Measurements from ENCODE around the gene LMF1. TPM values are rescaled to one million over a fixed set of nuclear protein-coding genes. Genes with fewer than 3 reads are reported as not detected.

Gene LMF1
- total RNA-seq, 2 experiments from 2014 or later, result 17.0 to 31.4 TPM

DNA sequence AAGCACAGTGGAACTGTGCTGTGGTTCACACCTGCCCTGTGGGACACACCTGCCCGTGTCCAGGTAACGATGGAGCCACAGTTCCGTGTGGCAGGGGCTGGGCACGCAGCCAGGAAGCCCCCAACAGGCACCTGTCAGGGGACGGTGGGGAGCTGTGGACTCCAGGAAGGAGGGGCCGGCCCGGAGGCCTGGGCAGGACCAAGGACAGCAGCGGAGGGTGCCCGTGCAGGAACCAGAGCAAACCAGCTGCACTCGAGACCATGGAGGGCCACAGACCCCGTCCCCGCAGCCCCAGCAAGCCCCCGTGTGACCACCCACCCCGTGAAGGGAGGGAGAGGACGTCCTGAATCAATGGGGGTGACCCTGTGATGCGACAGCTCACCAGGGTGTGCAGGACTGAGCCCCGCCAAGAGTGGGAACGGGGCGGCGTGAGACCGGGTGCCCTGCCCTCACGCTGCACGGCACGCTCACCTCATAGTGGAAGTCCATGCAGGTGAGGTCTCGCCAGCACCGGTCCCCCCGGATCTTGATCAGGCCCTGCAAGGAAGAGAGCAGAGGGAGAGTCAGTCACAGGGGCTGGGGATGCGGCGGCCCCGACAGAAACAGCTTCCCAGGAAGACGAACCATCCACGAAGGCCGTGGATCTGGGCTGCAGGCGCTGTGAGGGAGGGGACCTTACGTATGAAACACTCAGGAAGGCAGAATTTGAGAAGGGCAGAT, 78.1 kb downstream of the LMF1 start:
- BruUV-seq (replicated peaks), result no TSS peak

DNA sequence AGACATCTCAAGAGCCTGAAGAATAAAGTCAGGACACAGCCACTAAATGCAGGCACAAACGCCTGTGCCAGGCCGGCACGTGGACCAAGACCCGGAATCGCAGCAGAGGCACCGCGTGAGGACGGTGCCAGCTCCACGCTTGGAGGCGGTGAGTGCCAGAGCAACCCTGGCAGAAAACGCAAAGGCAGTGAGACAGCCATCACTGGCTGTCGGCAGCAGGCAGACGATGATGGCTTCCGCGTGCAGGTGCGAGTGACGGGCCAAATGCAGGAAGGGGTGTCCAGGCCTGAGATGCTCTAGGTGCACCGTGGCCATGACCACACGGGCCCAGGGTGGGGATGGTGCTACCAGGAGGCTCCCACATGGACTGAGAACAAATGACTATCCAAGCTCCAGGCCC, 78.8 kb downstream of the LMF1 start:
- no peaks in the 10 kb centered on the region for H3K79me2 ChIP-seq (ENCODE audit: insufficient read depth, low read depth, low read length)
- H2AFZ ChIP-seq (ENCODE audit: low read length), result no peak overlapping the region
- TF ChIP-seq, protein P1, sequence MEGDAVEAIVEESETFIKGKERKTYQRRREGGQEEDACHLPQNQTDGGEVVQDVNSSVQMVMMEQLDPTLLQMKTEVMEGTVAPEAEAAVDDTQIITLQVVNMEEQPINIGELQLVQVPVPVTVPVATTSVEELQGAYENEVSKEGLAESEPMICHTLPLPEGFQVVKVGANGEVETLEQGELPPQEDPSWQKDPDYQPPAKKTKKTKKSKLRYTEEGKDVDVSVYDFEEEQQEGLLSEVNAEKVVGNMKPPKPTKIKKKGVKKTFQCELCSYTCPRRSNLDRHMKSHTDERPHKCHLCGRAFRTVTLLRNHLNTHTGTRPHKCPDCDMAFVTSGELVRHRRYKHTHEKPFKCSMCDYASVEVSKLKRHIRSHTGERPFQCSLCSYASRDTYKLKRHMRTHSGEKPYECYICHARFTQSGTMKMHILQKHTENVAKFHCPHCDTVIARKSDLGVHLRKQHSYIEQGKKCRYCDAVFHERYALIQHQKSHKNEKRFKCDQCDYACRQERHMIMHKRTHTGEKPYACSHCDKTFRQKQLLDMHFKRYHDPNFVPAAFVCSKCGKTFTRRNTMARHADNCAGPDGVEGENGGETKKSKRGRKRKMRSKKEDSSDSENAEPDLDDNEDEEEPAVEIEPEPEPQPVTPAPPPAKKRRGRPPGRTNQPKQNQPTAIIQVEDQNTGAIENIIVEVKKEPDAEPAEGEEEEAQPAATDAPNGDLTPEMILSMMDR (conservative IDR thresholded peaks at IDR 0.05; ENCODE audit: low read length), result no peak
- TF ChIP-seq EZH2phosphoT487 (IDR thresholded peaks at IDR 0.05; ENCODE audit: borderline replicate concordance, low read depth, low read length), result no peak
- no peaks in the 10 kb centered on the region for H3K4me1 ChIP-seq (ENCODE audit: insufficient read depth, low read length, poor library complexity, severe bottlenecking)
- no peaks in the 10 kb centered on the region for H4K20me1 ChIP-seq (ENCODE audit: insufficient read depth, low read length)
- no peaks in the 10 kb centered on the region for H3K9me3 ChIP-seq (ENCODE audit: low read length)
- CTCF ChIA-PET (ENCODE audit: unreplicated experiment), result no interaction called here
- H3K4me2 ChIP-seq (ENCODE audit: low read length), result no peak overlapping the region
- H3K9me2 ChIP-seq (ENCODE audit: insufficient read depth, low read length), result no peaks in the 10 kb centered on the region
- H3K36me3 ChIP-seq (ENCODE audit: insufficient read depth, low read length), result no peaks in the 10 kb centered on the region
- no peak overlapping the region for H3K4me3 ChIP-seq (ENCODE audit: low read depth, low read length, poor library complexity, severe bottlenecking)
- intact Hi-C loops (cut with micrococcal nuclease; ENCODE audit: unreplicated experiment), result no loop called here
- no peak for DNase-seq (ENCODE audit: low spot score)
- no peak overlapping the region for H3K27ac ChIP-seq (ENCODE audit: low read depth, low read length, poor library complexity, severe bottlenecking)
- POLR2A ChIA-PET, result no interaction called here
- no TSS peak for BruUV-seq (replicated peaks)

More for the DNA sequence above, 78.1 kb downstream of the LMF1 start:
- TF ChIP-seq, protein P1 (conservative IDR thresholded peaks at IDR 0.05; ENCODE audit: low read length), result no peak
- TF ChIP-seq EZH2phosphoT487 (IDR thresholded peaks at IDR 0.05; ENCODE audit: borderline replicate concordance, low read depth, low read length), result no peak
- Histone ChIP-seq H3K36me3 (ENCODE audit: insufficient read depth, low read length) (no peaks in the 10 kb centered on the region), H3K79me2 (ENCODE audit: insufficient read depth, low read depth, low read length) (no peaks in the 10 kb centered on the region), H3K4me1 (ENCODE audit: insufficient read depth, low read length, poor library complexity, severe bottlenecking) (no peaks in the 10 kb centered on the region), H3K9me2 (ENCODE audit: insufficient read depth, low read length) (no peaks in the 10 kb centered on the region), H3K9me3 (ENCODE audit: low read length) (no peaks in the 10 kb centered on the region), H4K20me1 (ENCODE audit: insufficient read depth, low read length) (no peaks in the 10 kb centered on the region), H3K27ac (ENCODE audit: low read depth, low read length, poor library complexity, severe bottlenecking) (no peak overlapping the region), H3K4me2 (ENCODE audit: low read length) (no peak overlapping the region), H2AFZ (ENCODE audit: low read length) (no peak overlapping the region), H3K4me3 (ENCODE audit: low read depth, low read length, poor library complexity, severe bottlenecking) (no peak overlapping the region)
- ChIA-PET POLR2A (no interaction called here), CTCF (ENCODE audit: unreplicated experiment) (no interaction called here)
- DNase-seq (ENCODE audit: low spot score), result no peak
- intact Hi-C loops (cut with micrococcal nuclease; ENCODE audit: unreplicated experiment), result no loop called here

GRCh38 chr16:891353-891740, 79.4 kb downstream of the LMF1 start:
- no peak for TF ChIP-seq EZH2phosphoT487 (IDR thresholded peaks at IDR 0.05; ENCODE audit: borderline replicate concordance, low read depth, low read length)
- TF ChIP-seq, protein P1 (conservative IDR thresholded peaks at IDR 0.05; ENCODE audit: low read length), result no peak
- POLR2A ChIA-PET, result interaction anchor here (0.7 kb wide), 1 partner anchor 474 kb away, joined by 3 read pairs; no protein-coding TSS in a partner anchor
- BruUV-seq (replicated peaks), result no TSS peak

More at GRCh38 chr16:891353-891740, 79.4 kb downstream of the LMF1 start:
- no peaks in the 10 kb centered on the region for H3K36me3 ChIP-seq (ENCODE audit: insufficient read depth, low read length)
- H3K9me2 ChIP-seq (ENCODE audit: insufficient read depth, low read length), result no peaks in the 10 kb centered on the region
- no peak for DNase-seq (ENCODE audit: low spot score)
- intact Hi-C loops (cut with micrococcal nuclease; ENCODE audit: unreplicated experiment), result no loop called here
- H2AFZ ChIP-seq (ENCODE audit: low read length), result no peak overlapping the region
- H4K20me1 ChIP-seq (ENCODE audit: insufficient read depth, low read length), result no peaks in the 10 kb centered on the region
- H3K79me2 ChIP-seq (ENCODE audit: insufficient read depth, low read depth, low read length), result no peaks in the 10 kb centered on the region
- H3K4me1 ChIP-seq (ENCODE audit: insufficient read depth, low read length, poor library complexity, severe bottlenecking), result no peaks in the 10 kb centered on the region
- no peak overlapping the region for H3K4me2 ChIP-seq (ENCODE audit: low read length)
- CTCF ChIA-PET (ENCODE audit: unreplicated experiment), result no interaction called here
- no peak overlapping the region for H3K4me3 ChIP-seq (ENCODE audit: low read depth, low read length, poor library complexity, severe bottlenecking)
- no peak overlapping the region for H3K27ac ChIP-seq (ENCODE audit: low read depth, low read length, poor library complexity, severe bottlenecking)
- no peaks in the 10 kb centered on the region for H3K9me3 ChIP-seq (ENCODE audit: low read length)

Measured in OCI-LY7 (cell line).